GM19438 (cell line): ENCODE results near the gene HOXC9.

Source experiments
- ATAC-seq: cut with Tn5 transposase; IDR thresholded peaks from one replicate; pipeline ENCODE4 v1.9.1; 2021; ENCODE audit warnings: low read depth; ENCODE audit not compliant: unreplicated experiment

HOXC9 gene

DNA sequence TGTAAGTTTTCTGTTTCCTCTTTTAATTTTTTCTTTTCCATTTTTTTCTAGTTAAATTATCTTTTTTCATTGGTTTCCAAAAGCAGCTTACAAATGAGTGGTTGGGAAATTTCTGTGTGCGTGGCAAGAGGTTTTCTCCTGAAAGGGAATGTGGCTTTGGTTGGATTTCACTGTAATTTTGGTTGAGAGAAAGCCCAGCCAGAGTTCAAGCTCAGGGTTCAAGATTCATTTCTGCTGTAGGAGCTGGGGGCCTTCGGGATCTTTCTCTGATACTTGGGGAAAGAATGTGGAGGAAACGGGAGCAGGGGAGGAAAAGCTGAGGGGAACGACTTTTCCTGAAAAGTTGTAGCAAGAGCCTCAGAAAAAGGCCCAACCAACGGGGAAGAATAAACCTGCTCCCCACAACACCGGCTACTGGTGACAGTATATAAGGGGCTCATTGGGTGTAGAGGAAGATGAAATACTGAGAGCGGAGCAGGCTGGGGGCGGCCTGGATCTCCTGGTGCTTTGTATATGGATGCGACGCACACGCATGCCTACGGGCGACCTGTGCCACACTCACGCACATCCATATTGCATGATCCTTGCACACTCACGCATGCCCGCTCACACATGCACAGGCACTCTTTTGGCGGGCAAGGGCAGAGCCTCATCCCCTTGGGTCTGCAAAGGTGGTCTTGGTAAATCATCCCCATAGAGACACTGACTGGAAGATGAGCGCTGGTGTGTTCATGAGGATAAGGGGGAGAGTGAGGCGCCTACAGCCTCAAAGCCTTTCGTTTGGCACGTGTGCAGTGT is 13.1 kb upstream of the HOXC9 start:
- no peak for ATAC-seq

DNA sequence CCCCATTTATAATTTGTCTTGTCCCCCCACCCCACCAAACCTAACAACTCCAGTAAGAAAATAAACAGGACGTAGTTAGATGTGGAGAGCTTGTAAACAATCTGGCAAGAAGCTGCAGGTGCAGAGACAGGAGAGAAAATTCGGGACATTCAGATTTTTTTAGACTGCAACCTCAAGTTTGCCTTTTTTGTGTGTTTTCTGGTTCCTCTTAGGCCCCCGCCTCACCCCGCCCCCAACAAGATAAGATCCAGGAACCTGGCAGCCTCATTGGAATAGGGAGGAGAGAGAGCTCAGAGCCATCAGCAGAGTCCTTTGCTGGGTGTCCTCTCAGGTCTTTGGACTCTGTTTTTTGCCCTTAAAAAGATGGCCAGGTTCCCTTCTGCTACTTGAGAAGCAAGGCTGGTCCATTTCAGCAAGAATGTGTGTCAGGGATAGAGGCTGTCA is 12.2 kb upstream of the HOXC9 start:
- no peak for ATAC-seq

DNA sequence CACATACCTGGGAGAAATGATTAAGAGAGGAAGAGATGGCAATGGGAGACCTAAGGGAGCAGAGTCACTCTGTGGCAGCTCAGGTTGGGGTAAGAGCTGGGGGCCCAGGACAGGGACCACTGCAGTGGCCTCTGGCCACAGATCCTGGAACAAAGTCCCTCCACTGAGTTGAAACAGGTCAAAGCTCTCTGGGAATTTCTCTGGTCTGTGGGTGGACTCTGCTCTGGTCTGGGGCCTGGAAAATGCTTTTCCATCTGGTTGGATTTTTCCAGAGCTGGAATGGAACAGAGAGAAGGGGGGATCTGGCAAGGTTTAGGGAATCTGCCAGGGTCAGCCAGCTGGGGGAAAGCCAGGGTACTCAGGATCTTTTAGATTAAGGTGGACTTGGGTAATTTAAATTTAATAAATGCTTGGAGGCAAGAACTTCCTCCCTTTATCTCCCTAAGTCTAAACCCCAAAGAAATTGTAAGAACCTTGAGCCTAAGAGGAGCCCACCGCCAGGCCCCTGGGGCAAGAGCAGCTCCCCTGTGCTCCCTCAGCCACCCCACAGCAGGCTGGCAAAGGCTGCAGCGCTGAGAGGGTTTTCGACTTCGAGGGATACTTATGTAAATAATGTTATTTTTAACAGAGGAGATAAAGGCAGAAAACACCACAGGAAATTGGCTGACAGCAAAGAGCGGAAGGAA is 11.3 kb upstream of the HOXC9 start:
- no peak for ATAC-seq

DNA sequence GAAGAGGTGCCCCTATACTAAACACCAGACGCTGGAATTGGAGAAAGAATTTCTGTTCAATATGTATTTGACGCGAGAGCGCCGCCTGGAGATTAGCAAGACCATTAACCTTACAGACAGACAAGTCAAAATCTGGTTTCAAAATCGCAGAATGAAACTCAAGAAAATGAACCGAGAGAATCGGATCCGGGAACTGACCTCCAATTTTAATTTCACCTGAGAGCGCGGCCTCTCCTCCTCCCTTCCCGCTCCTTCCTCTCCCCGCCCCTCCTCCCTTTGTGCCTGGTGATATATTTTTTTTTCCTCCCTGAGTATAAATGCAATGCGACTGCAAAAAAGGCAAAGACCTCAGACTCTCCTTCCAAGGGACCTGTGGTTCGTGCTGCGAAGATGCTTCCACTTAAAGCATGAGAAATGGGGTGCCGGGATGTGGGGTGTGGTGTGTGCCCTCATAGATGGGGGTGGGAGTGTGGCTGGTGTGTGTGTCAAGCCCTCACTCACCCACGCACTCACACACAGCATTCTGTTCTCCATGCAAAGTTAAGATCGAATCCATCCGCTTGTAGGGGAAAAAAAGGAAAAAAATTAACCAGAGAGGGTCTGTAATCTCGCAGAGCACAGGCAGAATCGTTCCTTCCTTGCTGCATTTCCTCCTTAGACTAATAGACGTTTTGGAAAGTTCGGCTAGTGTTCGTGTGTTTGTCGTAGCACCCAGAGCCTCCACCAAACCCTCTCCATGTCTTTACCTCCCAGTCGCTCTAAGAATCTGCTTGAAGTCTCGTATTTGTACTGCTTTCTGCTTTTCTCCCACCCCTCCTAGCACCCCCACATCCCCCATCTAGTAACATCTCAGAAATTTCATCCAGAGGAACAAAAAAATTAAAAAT is 10.5 kb upstream of the HOXC9 start:
- ATAC-seq = no peak

DNA sequence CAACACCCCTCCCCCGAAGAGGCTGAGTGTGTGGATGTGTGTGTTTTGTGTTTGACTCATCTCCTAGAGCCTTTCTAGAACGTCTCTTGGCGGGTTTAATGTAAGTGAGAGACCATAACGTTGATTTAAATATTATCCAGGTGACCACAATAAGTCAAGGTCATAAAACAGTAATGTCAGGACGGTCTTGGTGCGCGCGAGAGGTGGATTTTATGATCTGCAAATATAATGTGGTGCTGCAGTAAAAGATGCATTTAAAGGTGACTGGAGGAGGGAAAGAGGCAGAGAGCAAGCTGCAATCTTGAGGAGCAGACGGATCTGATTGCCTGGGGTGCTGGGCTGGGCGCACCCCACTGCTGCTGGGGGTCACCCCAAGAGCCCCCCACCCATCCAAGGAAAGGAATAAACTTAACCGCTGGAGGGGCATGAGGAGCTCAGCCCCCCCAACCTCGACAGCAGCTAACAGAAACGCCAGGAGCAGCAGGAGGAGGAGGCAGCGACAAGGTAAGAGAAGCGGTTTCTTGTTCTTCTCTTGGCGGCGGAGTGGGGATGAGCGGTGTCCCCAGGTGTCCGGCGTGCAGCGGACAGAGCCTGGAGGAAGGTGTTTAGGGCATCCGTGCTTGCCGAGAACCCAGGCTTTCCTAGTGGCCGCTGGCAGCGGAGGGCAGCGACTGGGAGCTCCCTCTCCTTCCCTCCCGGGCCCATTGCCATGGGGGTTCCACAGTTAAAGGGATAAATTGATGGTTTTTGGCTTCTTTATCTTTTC is 9.5 kb upstream of the HOXC9 start:
- ATAC-seq = no peak

DNA sequence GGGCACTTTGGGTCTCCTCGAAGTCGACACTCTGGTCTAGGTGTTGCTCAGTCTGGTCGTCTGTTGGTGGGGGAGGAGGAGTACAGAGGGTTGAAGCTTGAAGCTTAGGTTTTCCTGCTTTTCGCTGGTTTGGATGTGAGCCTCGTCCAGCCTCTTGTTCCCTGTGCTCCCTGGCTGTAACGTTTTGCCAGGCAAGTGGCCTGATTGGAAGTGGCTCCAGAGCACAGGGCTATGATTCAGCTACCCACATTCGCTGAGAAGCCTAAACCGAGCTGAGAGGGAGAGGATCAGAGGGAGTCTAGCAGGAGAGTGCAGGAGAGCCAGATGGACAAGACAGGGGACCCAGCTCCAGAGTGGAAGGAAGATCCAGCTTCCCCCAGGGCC is 8.9 kb upstream of the HOXC9 start:
- no peak for ATAC-seq

DNA sequence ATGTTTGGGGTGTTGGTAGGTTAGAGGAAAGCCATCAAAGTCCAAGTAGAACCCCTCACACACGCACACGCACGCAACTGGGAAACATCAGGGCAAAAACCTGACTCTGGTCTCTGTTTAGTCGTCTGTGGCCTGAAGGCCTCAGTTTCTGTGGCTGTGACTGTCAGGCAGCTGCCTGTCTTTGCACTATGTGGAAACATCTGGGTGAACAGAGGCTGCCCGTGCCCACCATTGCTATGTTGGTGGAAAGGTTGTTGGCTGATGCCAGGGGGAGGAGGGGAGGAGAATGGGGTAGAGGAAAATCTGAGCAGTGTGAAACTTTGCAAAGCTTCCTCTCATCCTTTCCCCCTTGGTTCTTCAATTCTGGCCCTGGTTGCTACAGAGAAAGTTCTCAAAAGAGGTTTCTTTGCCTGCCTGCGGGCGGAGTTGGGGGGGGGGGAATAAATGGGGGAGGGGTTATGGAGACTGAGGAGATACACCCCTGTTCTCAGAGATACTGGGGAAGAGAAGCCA is 7.5 kb upstream of the HOXC9 start:
- ATAC-seq = no peak

DNA sequence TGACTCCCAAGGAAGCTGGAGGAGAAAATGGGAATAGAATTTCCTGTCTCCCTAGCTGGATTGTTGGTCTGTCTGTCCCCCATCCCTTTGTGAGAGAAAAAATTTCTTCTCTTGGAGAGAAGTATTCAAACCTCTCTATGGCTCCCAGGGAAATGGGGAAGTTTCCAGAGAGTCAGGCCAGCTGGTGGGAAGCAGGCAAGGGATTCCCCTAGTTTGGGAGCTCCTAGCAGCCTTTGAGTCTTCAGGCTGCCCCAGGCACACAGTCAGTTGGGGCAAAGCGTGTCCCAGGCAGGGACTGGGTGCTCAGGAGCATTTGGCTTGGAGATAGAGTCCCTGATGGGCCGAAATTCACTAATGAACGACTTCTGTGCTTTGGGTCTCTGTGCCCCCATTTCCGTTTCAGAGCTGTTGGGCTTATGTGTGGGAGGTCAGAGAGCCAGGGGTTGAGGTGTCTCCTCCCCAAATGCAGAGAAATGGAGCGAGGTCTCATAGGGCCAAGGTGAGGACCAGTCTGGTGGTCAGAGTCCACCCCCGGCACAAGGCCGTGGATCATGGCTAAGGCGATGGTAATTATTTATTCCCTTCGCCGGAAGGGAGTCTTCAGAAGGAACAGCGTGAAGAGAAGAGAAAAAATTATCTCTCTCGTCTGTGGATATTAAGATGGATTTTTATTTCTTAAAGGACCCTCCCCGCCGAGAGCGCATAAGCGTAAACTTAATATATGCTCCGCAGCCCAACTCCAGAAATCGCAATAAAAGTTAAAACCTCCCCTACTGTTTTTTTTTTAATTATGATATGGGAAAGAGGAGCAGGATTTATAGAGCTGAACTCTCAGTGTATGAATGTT is 6.6 kb upstream of the HOXC9 start:
- ATAC-seq = no peak

DNA sequence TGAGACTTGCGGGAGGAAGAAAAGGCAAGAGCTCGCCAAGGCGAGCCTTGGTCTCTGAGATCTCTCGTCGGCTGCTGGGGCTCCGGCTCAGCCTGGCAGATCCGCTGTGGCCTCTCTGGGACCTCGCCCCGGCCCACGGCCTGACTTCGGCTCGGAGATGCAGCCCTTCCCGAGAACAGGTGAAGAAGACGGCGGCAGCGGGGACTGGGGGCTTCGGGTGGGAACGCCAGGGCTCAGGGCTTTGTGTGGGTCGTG is 6.0 kb upstream of the HOXC9 start:
- ATAC-seq = no peak

DNA sequence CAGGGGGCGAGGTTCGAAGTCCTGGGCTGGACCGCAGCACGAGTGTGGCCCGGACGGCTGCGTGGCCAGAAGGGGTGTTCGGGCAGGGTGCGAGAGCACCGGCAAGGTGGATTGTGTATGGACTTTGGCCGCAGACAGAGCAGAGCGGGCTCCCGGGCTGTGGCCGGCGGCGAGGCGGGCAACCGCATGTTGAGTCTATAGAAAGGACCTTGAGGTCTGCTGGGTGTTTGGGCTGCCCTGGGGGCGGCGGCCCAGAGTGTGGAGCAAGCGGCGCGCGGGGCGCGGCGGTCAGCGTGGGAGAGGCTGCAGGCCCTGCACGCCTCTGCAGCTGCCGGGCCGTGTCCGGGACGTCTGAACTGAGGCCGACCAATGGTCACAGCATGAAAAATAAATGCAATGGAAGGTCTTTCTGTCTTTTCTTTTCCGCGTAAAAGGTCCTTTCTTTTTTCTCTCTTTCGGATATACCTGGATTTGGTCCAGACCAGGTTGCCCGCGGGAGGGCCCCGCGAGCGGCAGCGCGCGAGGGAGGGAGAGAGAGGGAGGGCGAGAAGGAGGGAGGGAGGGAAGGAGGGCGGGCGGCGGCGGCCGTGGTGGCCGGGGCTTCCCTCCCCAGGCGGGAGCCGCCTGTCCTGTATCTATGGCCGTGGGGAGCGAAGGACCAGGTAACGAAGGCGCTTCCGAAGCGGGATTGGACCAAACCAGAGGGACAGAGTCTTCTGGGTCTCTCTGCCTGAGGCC is 5.5 kb upstream of the HOXC9 start:
- ATAC-seq = no peak

DNA sequence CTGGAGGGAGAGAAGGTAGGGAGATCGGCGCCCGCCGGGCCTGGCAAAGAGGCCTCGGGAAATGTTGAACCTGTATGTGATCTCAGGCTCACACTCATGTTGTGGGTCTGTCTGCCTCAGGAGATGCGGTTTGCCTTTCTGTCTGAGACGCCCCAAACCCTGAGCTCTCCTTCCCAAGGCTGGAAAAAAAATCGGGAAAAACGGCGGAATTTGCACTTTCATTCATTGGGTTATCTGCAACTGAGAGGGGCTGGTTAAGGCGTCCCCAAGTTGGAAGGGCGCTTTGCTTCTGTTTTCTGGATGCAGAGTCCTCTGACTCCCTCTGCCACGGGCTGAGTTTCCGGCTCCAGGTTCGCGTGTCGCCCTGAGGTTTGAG is 5.0 kb upstream of the HOXC9 start:
- ATAC-seq = no peak

DNA sequence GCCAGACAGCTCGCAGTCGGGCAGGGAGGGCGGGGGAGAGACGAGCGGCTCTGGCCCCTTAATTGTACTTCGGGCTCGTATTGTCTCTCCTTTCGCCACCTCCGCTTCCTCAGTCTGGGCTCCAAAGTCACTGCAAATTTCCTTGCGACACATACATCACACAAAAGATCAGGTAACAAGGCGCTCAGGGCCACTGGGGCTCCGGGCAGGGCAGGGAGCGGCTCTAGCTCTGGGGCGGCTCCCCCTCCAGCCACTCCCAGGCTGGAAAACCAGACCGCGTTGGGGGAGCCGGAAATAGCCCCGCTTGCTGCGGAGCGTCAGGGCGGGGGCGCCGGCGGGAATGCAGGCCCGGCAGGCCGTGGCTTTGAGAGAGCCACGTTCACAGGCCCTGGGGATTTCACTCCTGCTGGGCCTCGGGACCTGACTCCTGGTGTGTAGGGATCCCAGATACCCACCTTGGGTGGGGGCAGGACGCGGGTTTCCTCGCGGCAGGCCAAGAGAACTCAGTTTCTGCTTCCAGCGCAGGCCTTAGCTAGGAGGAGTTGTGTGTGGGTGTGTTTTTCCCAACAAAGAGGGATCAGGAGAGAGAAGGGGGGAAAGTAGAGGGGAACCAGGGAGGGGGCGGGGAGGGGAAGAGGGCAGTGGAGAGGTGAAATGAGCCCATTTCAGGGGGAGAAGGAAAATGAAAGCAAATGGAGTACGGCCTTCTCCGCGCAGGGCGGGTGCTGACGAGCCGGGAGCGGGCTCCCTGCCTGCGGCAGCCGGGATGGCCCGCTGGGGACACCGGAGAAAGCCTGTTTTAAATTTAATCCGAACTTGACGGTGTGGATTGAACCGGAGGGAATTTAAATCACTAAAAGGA is 4.4 kb upstream of the HOXC9 start:
- no peak for ATAC-seq

DNA sequence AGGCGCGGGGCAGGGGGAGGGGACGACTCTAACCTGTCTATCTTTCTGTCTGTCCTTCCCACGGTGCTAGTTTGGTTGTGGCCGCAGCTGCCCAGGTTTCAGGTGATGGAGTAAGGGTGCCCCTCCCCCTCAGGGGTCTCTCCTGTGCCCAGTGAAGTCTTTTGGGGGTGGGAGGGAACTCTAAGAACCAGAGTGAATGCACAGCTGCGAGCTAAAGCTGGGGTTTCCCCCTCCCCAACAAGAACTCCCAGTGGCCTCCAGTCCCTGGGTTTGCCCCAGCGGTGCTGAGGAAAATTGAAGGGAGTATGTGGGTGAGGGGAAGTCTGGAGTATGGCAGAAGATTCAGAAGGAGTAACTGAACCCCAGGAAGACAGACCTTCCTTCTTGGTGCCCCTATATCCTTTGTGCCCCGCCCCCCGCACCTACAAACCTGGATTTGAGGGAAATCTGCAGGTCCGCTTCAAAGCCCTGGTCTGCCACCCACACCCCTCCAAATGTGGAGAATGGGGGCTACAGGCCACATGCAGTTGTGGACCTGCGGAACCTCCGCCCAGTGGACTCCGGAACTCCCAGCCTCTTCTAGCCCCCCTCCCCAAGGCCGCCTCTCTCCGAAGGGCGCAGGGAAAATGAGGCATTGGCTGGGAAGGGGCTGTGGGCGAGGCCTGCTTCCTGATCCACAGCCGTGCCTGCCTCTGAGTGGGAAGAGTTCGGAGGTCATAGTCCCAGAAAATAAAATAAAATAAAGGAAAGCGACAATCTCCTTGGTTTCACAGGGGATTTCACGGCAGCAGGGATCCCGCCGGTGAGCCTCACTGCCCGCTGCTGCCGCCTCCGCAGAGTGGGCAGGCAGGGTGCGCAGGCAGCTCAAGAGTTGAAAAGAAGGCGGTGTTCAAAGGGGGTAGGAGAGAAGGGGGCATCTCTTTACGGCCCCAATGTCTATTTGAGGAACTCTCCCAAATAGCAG is 3.4 kb upstream of the HOXC9 start:
- no peak for ATAC-seq

DNA sequence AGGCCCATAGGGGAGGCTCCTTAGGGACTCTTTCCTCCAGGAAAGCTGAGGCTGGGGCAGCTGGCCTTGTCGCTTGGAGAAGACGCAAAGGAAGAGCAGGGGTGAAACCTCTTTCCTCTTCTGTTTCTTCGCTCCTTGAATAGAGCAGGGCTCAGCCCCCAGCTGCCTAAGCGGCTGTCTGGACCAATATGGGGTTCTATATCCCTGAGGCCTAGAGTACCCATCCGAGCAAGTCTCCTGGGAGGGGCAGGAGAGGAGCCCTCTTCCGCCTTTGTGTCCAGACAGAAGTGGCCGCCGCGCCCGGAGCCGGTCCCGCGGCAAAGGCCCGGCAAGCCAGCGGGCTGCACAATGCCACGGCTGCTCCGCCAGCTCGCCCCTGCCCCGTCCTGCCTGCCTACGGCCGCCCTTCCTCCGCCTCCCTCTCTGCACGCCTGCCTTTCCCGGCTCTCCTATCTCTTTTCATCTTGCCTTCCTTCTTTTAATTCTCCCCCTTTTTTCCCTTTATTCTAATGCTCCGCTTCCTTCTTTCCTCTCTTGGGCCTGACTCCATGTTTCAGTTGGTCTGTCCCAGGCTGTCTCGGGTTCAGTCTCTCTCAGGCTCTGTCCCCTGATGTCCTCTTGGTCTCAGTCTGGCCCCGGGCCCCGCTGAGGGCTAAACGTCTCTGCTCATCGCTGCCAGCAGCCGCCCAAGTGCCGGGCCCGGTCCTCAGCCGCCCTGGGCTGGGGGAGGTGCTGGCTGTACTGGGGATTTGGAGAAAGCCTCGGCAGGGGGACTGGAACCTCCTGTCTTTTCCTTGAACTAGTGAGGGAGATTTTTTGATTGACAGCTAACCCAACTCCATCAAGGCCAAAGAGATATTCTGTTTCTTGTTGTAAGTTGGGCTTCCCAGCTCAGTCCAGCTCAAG is 2.5 kb upstream of the HOXC9 start:
- ATAC-seq = no peak

DNA sequence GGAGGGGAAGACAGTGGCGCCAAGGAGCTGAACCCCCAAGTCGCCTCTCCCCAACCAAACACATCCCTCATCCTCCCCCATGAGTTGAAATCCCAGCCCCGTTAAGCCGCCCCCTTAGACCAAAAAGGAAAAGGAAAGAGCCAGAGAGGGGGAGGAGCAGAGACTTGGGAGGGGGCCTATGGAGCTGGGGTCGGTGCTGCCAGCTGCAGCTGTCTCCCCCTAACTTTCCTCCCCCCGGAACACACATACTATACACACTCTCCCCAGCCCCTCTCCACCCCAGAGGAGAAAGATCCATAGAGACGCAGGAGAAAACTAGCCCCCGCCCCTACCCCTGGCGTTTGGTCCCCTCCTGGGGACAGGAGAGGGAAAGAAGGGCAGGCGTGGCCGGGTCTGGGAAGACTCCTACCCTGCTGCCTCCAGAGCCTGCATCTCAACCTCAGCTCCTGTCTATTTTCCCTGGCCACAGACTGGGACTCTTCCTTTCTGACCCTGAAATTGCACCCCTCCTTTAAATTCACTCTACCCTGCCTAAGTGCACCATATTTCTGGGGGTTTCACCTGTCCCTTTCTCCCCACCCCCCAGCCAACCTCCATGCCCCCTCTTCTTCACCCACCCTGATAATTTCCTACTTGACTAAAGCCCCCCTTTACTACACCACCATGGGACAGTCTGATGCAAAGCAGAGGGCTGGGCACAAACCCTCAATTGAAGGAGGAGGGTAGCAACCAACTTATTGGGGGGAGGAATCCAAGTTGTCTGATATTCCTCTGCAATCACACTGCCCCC is 1.7 kb upstream of the HOXC9 start:
- no peak for ATAC-seq
